SIG-M5 treated with dmso at 0.1 percent for 504 hours (cell line): ENCODE measurements around the gene ALDH3A1.
"Not testable (repeated sequence)": the region's sequence is repeated elsewhere in the genome, so short reads cannot be mapped to it uniquely, and the experiment has no call there.

ENCODE experiments used
- DNase-seq: peaks from one replicate; lab custom pipeline; 2025; ENCODE audit not compliant: unreplicated experiment; lab: John Stamatoyannopoulos, UW

The ALDH3A1 gene

GRCh38 chr17:19747829-19748806, at the start of gene ALDH3A1:
ALDH3A1 (minus strand) TSS chr17:19748298; CDS start chr17:19745129, 3,169 bp downstream.
- DNase-seq: no peak

GRCh38 chr17:19796457-19796856, 48.4 kb upstream of the ALDH3A1 start:
- DNase-seq: no peak

GRCh38 chr17:19791918-19792550, 43.9 kb upstream of the ALDH3A1 start:
- no peak for DNase-seq

- DNase-seq: no peak
Observed at GRCh38 chr17:19787733-19788357, 39.7 kb upstream of the ALDH3A1 start.

GRCh38 chr17:19785854-19786253, 37.8 kb upstream of the ALDH3A1 start:
- no peak for DNase-seq

- no peak for DNase-seq
Observed at GRCh38 chr17:19781488-19782458, 33.7 kb upstream of the ALDH3A1 start.

GRCh38 chr17:19780846-19781245, 32.7 kb upstream of the ALDH3A1 start:
- DNase-seq: no peak

- no peak for DNase-seq
Observed at GRCh38 chr17:19773534-19773933, 25.4 kb upstream of the ALDH3A1 start.

GRCh38 chr17:19771971-19772630, 24.0 kb upstream of the ALDH3A1 start:
- DNase-seq: no peak

- no peak for DNase-seq
Observed at GRCh38 chr17:19770985-19771735, 23.1 kb upstream of the ALDH3A1 start.

GRCh38 chr17:19769946-19770652, 22.0 kb upstream of the ALDH3A1 start:
- no peak for DNase-seq

GRCh38 chr17:19768046-19768782, 20.1 kb upstream of the ALDH3A1 start:
- DNase-seq: no peak

- peak; percentile 17 for DNase-seq
Observed at GRCh38 chr17:19766421-19767270, 18.5 kb upstream of the ALDH3A1 start.

- DNase-seq: no peak
Observed at GRCh38 chr17:19766016-19766415, 17.9 kb upstream of the ALDH3A1 start.

GRCh38 chr17:19763991-19764390, 15.9 kb upstream of the ALDH3A1 start:
- not testable (repeated sequence) for DNase-seq

GRCh38 chr17:19763416-19763815, 15.3 kb upstream of the ALDH3A1 start:
- no peak for DNase-seq

GRCh38 chr17:19762515-19762961, 14.4 kb upstream of the ALDH3A1 start:
- DNase-seq: peak; percentile 47
